ENCODE data around the gene CLASP2. TPM values are rescaled to one million over a fixed set of nuclear protein-coding genes. Genes with fewer than 3 reads are reported as not detected.

The CLASP2 gene
- total RNA-seq, 1 donor from 2014 or later: 125 TPM

GRCh38 chr3:33521736-33522135 lies 196.3 kb downstream of the CLASP2 start:
- H3F3A ChIP-seq (ENCODE audit: low read depth): peaks cover 7% of the 10 kb centered on the region

GRCh38 chr3:33513262-33513863 lies 204.7 kb downstream of the CLASP2 start:
- peaks cover 25% of the 10 kb centered on the region for H3K36me3 ChIP-seq
- H3K27ac ChIP-seq: no peak overlapping the region
- no peaks in the 10 kb centered on the region for H3K27me3 Mint-ChIP-seq (ENCODE audit: insufficient read depth, low read depth)
- H3K27ac Mint-ChIP-seq: no peak overlapping the region
- DNase-seq (ENCODE audit: low spot score): no peak
- no peaks in the 10 kb centered on the region for H3K4me1 Mint-ChIP-seq
- H3K9me3 Mint-ChIP-seq: no peaks in the 10 kb centered on the region
- H3K4me1 ChIP-seq: no peaks in the 10 kb centered on the region
- H3K79me2 ChIP-seq (ENCODE audit: low read depth): no peaks in the 10 kb centered on the region
- no peaks in the 10 kb centered on the region for H3K27me3 ChIP-seq
- H3K4me3 Mint-ChIP-seq: no peak overlapping the region
- no peaks in the 10 kb centered on the region for H3F3A ChIP-seq (ENCODE audit: low read depth)
- H3K36me3 Mint-ChIP-seq: peaks cover 28% of the 10 kb centered on the region
- no peak overlapping the region for H3K4me2 ChIP-seq
- no peak overlapping the region for H3K9ac ChIP-seq
- no peaks in the 10 kb centered on the region for H4K20me1 ChIP-seq (ENCODE audit: low read depth)
- no peak for TF ChIP-seq CTCF (IDR thresholded peaks at IDR 0.05)
- no peak for TF ChIP-seq EZH2phosphoT487 (IDR thresholded peaks at IDR 0.05)
- no peak for TF ChIP-seq EZH2 (IDR thresholded peaks at IDR 0.05)
- H2AFZ ChIP-seq (replicated peaks): no peak overlapping the region
- no peak overlapping the region for H3K4me3 ChIP-seq
- H3K9me3 ChIP-seq (ENCODE audit: low read depth): no peaks in the 10 kb centered on the region

More at GRCh38 chr3:33521736-33522135, 196.3 kb downstream of the CLASP2 start:
- no peak for TF ChIP-seq EZH2phosphoT487 (IDR thresholded peaks at IDR 0.05)
- TF ChIP-seq EZH2 (IDR thresholded peaks at IDR 0.05): no peak
- TF ChIP-seq CTCF (IDR thresholded peaks at IDR 0.05): no peak
- Mint-ChIP-seq H3K27me3 (ENCODE audit: insufficient read depth, low read depth) (peaks cover 2% of the 10 kb centered on the region), H3K36me3 (peaks cover 32% of the 10 kb centered on the region), H3K27ac (no peak overlapping the region), H3K4me1 (peaks cover 6% of the 10 kb centered on the region), H3K9me3 (peaks cover 17% of the 10 kb centered on the region), H3K4me3 (no peak overlapping the region)
- peak; percentile 8 for DNase-seq (ENCODE audit: low spot score)
- no peak overlapping the region for H2AFZ ChIP-seq (replicated peaks)
- H3K79me2 ChIP-seq (ENCODE audit: low read depth): peaks cover 5% of the 10 kb centered on the region
- peak overlapping the region; percentile 24 for H3K4me2 ChIP-seq
- H3K4me1 ChIP-seq: peaks cover 9% of the 10 kb centered on the region
- peak overlapping the region; percentile 70 for H3K27ac ChIP-seq
- H3K4me3 ChIP-seq: no peak overlapping the region
- no peak overlapping the region for H3K9ac ChIP-seq
- H3K9me3 ChIP-seq (ENCODE audit: low read depth): peaks cover 10% of the 10 kb centered on the region
- peaks cover 19% of the 10 kb centered on the region for H3K36me3 ChIP-seq
- H3K27me3 ChIP-seq: no peaks in the 10 kb centered on the region
- H4K20me1 ChIP-seq (ENCODE audit: low read depth): no peaks in the 10 kb centered on the region

GRCh38 chr3:33505027-33505426 lies 213.0 kb downstream of the CLASP2 start:
- H3K36me3 Mint-ChIP-seq: peaks cover 44% of the 10 kb centered on the region
- Histone ChIP-seq H3K4me2 (no peak overlapping the region), H4K20me1 (ENCODE audit: low read depth) (no peaks in the 10 kb centered on the region), H3K27me3 (no peaks in the 10 kb centered on the region), H3K4me1 (no peaks in the 10 kb centered on the region), H3K4me3 (no peak overlapping the region), H3K79me2 (ENCODE audit: low read depth) (no peaks in the 10 kb centered on the region), H3K36me3 (peaks cover 46% of the 10 kb centered on the region), H3K9ac (no peak overlapping the region), H3K27ac (no peak overlapping the region), H3F3A (ENCODE audit: low read depth) (no peaks in the 10 kb centered on the region), H3K9me3 (ENCODE audit: low read depth) (peaks cover 17% of the 10 kb centered on the region), H2AFZ (replicated peaks) (no peak overlapping the region)
- H3K27me3 Mint-ChIP-seq (ENCODE audit: insufficient read depth, low read depth): peaks cover 2% of the 10 kb centered on the region
- no peak for TF ChIP-seq CTCF (IDR thresholded peaks at IDR 0.05)
- no peak for TF ChIP-seq EZH2phosphoT487 (IDR thresholded peaks at IDR 0.05)
- no peak for TF ChIP-seq EZH2 (IDR thresholded peaks at IDR 0.05)
- H3K9me3 Mint-ChIP-seq: peaks cover 14% of the 10 kb centered on the region
- H3K4me3 Mint-ChIP-seq: no peak overlapping the region
- no peak for DNase-seq (ENCODE audit: low spot score)
- no peaks in the 10 kb centered on the region for H3K4me1 Mint-ChIP-seq
- no peak overlapping the region for H3K27ac Mint-ChIP-seq

Data from neural progenitor cell (in vitro differentiated cells).